Upper lobe of left lung (tissue), 6 donors: ENCODE data around the gene DLG2. TPM values are rescaled to one million over a fixed set of nuclear protein-coding genes. Genes with fewer than 3 reads are reported as not detected.

Experiments used
- ATAC-seq, 2 donors: fragments of 200-7000 bp; cut with Tn5 transposase; one replicate each; pipeline ENCODE4 v1.9.1; 2022; ENCODE audit warnings: mild to moderate bottlenecking in 2 of 2, moderate library complexity in 2 of 2; ENCODE audit not compliant: low FRiP score in 2 of 2
- DNase-seq, 2 donors: peaks; one replicate each; pipeline ENCODE4 v3.0.0-alpha.2; 2019 to 2020
- H3K27ac ChIP-seq, 4 donors: fragments of 200-600 bp; sonication (generic); one replicate each; pipeline ENCODE4 v1.5.1; 2016 to 2019
- H3K27me3 ChIP-seq, 4 donors: fragments of 200-600 bp; sonication (generic); one replicate each; pipeline ENCODE4 v1.5.1; 2017 to 2019
- H3K36me3 ChIP-seq, 4 donors: fragments of 200-600 bp; sonication (generic); one replicate each; pipeline ENCODE4 v1.5.1; 2016 to 2019
- H3K4me1 ChIP-seq, 4 donors: fragments of 200-600 bp; sonication (generic); one replicate each; pipeline ENCODE4 v1.5.1; 2018 to 2019
- H3K4me3 ChIP-seq, 4 donors: fragments of 200-600 bp; sonication (generic); one replicate each; pipeline ENCODE4 v1.5.1; 2017 to 2019; ENCODE audit warnings: mild to moderate bottlenecking in 2 of 4, moderate library complexity in 1 of 4
- H3K9me3 ChIP-seq, 4 donors: fragments of 200-600 bp; sonication (generic); one replicate each; pipeline ENCODE4 v1.5.1; 2018 to 2019
- EP300 ChIP-seq, 4 donors: sonication (generic); formaldehyde crosslinking; IDR thresholded peaks; one replicate each; pipeline ENCODE4 v1.5.1; 2017; ENCODE audit warnings: antibody characterized with exemption in 4 of 4, control low read depth in 2 of 4
- POLR2A ChIP-seq, 4 donors: fragments of 450-650 bp; IDR thresholded peaks; one replicate each; pipeline ENCODE4 v1.5.1; 2016 to 2017; ENCODE audit warnings: antibody characterized with exemption in 4 of 4, mild to moderate bottlenecking in 2 of 4
- POLR2AphosphoS5 ChIP-seq, 2 donors: sonication (generic); formaldehyde crosslinking; IDR thresholded peaks; one replicate each; pipeline ENCODE4 v1.5.1; 2017; ENCODE audit warnings: antibody characterized with exemption in 2 of 2
- WGBS, 2 donors: methylation state at CpG; one replicate each; pipeline ENCODE4 v1.1.5; 2017 to 2018; 5-methylcytosine and 5-hydroxymethylcytosine counted together
- total RNA-seq, 6 donors: library from RNA; depleted of rRNA in 4 of 6; stranded (reverse); fragments of >200 nt in 4 of 6; gene quantifications; one replicate each; pipeline versions ENCODE4 v1.1.0 to v1.2.1, GENCODE V29; 2016 to 2021
- TF ChIP-seq, protein P1 (sequence below), 6 experiments: fragments of 450-650 bp in 4 of 6; fragments of 200-600 bp in 2 of 6; sonication (generic) in 2 of 6; IDR thresholded peaks; one replicate each; pipeline ENCODE4 v1.5.1; 2016 to 2019; ENCODE audit warnings: antibody characterized with exemption in 6 of 6
- donor health status: DM: no; HTN: no; CAD: no; lungs with moderate emphysema.
- donor health status: DM: no; HTN: yes; CAD: no; lungs with severe emphysema.

Gene DLG2
- total RNA-seq, 6 donors from 2014 or later, result 3.4 to 37.7 (median 9.1) TPM

- ATAC-seq (no peak), DNase-seq (no peak)
- H3K9me3 ChIP-seq, result no peaks in the 10 kb centered on the region
- no peaks in the 10 kb centered on the region for H3K4me1 ChIP-seq
- H3K27ac ChIP-seq, result no peak overlapping the region
- TF ChIP-seq, protein P1, sequence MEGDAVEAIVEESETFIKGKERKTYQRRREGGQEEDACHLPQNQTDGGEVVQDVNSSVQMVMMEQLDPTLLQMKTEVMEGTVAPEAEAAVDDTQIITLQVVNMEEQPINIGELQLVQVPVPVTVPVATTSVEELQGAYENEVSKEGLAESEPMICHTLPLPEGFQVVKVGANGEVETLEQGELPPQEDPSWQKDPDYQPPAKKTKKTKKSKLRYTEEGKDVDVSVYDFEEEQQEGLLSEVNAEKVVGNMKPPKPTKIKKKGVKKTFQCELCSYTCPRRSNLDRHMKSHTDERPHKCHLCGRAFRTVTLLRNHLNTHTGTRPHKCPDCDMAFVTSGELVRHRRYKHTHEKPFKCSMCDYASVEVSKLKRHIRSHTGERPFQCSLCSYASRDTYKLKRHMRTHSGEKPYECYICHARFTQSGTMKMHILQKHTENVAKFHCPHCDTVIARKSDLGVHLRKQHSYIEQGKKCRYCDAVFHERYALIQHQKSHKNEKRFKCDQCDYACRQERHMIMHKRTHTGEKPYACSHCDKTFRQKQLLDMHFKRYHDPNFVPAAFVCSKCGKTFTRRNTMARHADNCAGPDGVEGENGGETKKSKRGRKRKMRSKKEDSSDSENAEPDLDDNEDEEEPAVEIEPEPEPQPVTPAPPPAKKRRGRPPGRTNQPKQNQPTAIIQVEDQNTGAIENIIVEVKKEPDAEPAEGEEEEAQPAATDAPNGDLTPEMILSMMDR (IDR thresholded peaks at IDR 0.05), result no peak
- TF ChIP-seq POLR2A (IDR thresholded peaks at IDR 0.05) (no peak), POLR2AphosphoS5 (IDR thresholded peaks at IDR 0.05) (no peak), EP300 (IDR thresholded peaks at IDR 0.05) (no peak)
- H3K27me3 ChIP-seq, result no peaks in the 10 kb centered on the region
- no peak overlapping the region for H3K4me3 ChIP-seq
- H3K36me3 ChIP-seq, result no peaks in the 10 kb centered on the region
- WGBS, 2 donors, result 80 to 86% methylated on average over 3 of the region's 3 CpGs
Observed at GRCh38 chr11:85044911-85045310, 582.2 kb downstream of the DLG2 start.

DNA sequence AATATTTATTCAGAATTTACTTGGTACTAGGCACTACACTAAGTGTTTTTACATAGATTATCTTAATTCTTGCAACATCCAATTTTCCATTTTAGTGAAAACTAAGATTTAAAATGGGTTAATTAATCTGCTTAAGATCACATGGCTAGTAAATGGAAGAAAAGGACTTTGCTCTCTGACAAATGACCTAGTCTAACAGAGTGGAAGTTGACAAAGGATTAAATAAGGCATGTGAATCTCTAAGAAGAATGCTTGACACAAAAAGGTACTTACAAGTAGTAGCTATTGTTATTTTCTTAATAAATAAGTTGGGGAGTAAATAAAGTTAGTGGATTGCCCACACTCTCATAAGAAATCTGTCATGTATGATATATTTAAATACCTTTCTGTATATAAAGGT, 584.8 kb downstream of the DLG2 start:
- no peaks in the 10 kb centered on the region for H3K27me3 ChIP-seq
- H3K27ac ChIP-seq, result no peak overlapping the region
- H3K36me3 ChIP-seq, result no peaks in the 10 kb centered on the region
- TF ChIP-seq EP300 (IDR thresholded peaks at IDR 0.05), result no peak
- TF ChIP-seq, protein P1 (IDR thresholded peaks at IDR 0.05), result no peak
- DNase-seq, result no peak
- H3K4me3 ChIP-seq, result no peak overlapping the region
- ATAC-seq, result no peak
- H3K9me3 ChIP-seq, result no peaks in the 10 kb centered on the region
- no peaks in the 10 kb centered on the region for H3K4me1 ChIP-seq

GRCh38 chr11:85040166-85040565, 587.0 kb downstream of the DLG2 start:
- ATAC-seq, result no peak
- H3K9me3 ChIP-seq, result no peaks in the 10 kb centered on the region
- no peak for TF ChIP-seq EP300 (IDR thresholded peaks at IDR 0.05)
- no peak for TF ChIP-seq POLR2A (IDR thresholded peaks at IDR 0.05)
- TF ChIP-seq, protein P1 (IDR thresholded peaks at IDR 0.05), result no peak
- TF ChIP-seq POLR2AphosphoS5 (IDR thresholded peaks at IDR 0.05), result no peak
- H3K4me1 ChIP-seq, result no peaks in the 10 kb centered on the region
- no peak for DNase-seq
- no peak overlapping the region for H3K4me3 ChIP-seq
- H3K27ac ChIP-seq, result no peak overlapping the region
- WGBS, 2 donors, result 59 to 65% methylated on average over 2 of the region's 2 CpGs
- H3K27me3 ChIP-seq, result no peaks in the 10 kb centered on the region
- H3K36me3 ChIP-seq, result no peaks in the 10 kb centered on the region

DNA sequence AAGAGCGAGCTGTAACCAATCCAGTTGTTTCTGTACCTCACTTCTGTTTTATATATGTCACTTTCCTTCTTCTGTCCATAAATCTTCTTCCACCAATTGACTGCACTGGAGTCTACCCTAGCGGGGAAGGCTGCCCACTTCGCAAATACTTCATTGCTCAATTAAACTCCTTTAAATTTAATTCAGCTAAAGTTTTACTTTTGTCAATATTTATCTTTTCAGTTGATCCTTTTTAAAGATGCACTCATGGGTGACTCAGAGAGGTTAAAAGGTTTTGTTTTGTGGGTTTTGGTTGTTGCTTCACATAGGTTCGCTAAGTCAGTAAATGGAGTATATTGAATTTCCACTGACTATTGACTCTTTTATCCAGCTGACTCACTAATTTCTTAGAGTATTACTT, 597.2 kb downstream of the DLG2 start:
- no peak overlapping the region for H3K27ac ChIP-seq

More for the DNA sequence above, 597.2 kb downstream of the DLG2 start:
- WGBS, 2 donors, result 62 to 63% methylated on average over 4 of the region's 4 CpGs
- no peak for DNase-seq
- Histone ChIP-seq H3K27me3 (no peaks in the 10 kb centered on the region), H3K4me1 (no peaks in the 10 kb centered on the region), H3K36me3 (no peaks in the 10 kb centered on the region), H3K4me3 (no peak overlapping the region), H3K9me3 (no peaks in the 10 kb centered on the region)
- no peak for ATAC-seq
- TF ChIP-seq POLR2A (IDR thresholded peaks at IDR 0.05) (no peak), EP300 (IDR thresholded peaks at IDR 0.05) (no peak), POLR2AphosphoS5 (IDR thresholded peaks at IDR 0.05) (no peak)
- TF ChIP-seq, protein P1 (IDR thresholded peaks at IDR 0.05), result no peak
